Stimulated activated CD8-positive, alpha-beta memory T cell treated with anti-CD3 and anti-CD28 coated beads, Interleukin-2, amount 100 ng/mL, for 48 hours (primary cell): Measurements from ENCODE around the gene ISCA2.
"Not testable (repeated sequence)": the region's sequence is repeated elsewhere in the genome, so short reads cannot be mapped to it uniquely, and the experiment has no call there.

Experiments used
- DNase-seq, 2 donors: peaks; one replicate each; pipeline ENCODE4 v3.0.0-alpha.2; 2020; ENCODE audit warnings: low read depth in 2 of 2

Gene ISCA2

DNA sequence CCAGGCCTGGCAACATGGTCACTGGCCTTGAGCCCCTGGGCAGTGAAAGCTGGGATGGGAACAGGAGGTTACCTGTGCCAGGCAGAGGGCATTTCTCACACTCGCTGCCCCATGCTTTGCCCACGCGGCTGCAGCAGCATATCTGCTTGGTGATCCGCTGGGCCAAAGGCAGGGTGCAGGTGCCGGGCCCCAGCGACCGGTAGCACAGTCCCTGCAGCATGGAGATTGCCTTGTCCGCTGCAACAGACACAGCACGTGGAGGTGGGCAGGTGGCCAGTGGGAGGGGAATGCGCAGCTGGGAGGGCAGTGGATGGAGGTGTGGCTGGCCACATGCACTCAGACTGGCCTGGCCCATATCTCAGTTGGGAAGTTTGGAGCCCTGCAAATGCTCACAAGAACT lies 35.3 kb downstream of the ISCA2 start:
- DNase-seq, result no peak

DNA sequence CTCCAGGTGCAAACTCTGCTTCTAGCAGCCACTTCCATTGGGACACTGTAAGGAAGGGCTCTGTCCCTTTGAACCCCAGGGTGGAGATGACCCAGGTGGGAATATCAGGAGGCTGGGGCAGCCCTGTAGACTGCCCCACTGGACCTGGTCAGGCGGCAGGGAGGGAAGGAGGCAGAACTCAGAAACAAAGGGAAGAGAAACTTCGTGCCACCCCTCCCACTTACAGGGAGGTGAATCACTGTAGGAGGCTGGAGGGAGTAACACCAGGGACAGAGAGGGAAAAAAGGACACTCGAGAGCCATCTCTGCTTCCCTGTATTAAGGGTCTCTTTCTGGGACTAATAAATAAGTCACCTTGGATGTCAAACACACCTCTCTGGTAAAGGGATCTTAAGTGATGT lies 37.4 kb downstream of the ISCA2 start:
- DNase-seq, result no peak

DNA sequence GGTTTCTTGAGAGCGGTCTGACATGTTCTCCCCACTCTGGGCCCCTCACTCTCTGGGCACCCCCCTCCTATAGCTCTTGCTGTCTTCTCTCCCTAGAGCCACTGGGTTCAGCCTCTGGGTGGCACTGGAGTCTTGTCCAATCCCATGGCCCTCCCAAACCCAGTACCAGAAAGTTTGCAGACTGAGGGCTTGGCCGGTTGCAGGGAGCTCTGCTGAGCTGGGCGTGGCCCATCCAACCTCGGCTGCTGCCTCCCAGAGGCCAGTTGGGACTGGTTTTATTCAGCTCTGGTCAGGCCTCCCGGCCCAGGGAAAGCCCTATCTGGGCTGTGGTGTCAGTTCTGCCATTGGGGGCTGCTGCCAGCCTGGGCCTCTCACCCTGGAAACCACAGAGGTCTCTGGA lies 37.9 kb downstream of the ISCA2 start:
- no peak for DNase-seq

DNA sequence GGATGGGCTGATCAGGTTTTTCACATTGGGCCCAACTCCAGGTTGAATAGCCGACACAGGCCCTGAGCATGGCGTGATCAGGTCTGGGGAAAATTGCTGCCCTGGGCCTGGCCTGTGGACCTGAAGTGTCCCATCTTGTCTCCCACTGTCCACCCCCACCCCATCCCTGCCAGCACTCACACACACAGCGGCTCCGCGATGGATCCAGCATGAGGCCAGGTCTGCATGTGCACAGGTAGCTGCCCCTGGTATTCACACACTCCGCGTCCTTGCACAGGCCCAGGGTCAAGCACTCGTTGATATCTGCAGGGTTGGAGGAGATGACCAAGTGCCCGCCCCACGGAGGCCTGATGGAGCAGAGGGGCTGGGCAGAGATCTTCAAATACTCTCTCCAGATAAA lies 38.7 kb downstream of the ISCA2 start:
- DNase-seq, result no peak

DNA sequence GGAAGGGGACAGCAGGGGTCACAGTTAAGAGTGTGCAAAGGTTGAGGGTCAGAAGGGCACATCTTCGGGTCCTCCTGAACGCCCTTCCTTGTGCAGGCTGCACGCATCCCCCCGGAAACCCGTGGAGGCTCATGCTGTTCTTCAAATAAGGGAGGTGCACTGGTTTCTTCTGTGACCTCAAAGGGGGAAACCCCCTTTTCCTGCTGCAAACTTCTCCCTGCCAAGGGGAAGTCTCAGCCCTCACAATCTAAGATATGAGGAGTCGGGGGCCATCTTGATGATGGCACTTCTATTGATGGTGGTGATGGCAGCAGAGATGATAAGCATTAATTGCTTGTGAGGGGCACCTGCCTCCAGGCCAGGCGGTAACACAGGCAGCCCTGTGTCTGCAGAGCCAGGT lies 40.0 kb downstream of the ISCA2 start:
- DNase-seq, result no peak

DNA sequence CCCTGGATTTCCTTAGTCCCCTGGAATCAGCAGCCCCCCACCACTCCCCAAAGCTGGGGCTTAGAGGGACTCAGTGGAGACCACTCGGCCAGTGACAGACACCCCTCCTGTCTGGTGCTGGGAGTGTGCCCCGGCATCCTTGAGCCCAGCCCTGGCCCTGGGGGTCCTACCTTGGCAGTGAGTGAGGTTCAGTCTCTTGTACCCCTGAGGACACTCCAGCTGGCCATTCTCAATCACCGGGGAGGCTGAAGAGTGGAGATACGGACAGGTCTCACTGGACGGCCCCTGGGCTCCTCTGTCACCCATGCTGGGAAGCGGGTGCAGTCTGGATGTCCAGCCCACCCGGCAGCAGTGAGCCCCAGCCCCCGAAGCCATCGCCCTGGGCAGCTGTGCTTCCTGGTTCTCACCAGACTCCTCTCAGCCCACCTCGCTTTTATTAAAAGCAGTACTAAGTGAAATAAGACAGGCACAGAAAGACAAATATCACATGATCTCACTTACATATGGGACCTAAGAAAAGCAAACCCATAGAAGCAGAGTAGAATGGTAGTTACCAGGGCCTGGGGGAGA lies 42.3 kb downstream of the ISCA2 start:
- DNase-seq, result no peak

DNA sequence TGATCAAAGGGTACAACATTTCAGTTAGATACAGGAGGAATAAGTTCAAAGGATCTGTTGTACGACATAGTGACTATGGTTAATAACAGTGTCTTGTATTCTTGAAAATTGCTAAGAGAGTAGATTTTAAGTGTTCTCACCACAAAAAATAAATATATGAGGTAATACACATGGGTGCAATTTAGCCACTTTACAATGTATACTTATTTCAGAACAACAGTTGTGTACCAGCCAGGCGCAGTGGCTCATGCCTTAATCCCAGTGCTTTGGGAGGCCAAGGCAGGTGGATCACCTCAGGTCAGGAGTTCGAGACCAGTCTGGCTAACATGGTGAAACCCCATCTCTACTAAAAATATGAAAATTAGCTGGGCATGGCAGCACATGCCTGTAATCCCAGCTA lies 42.8 kb downstream of the ISCA2 start:
- DNase-seq, result not testable (repeated sequence)

DNA sequence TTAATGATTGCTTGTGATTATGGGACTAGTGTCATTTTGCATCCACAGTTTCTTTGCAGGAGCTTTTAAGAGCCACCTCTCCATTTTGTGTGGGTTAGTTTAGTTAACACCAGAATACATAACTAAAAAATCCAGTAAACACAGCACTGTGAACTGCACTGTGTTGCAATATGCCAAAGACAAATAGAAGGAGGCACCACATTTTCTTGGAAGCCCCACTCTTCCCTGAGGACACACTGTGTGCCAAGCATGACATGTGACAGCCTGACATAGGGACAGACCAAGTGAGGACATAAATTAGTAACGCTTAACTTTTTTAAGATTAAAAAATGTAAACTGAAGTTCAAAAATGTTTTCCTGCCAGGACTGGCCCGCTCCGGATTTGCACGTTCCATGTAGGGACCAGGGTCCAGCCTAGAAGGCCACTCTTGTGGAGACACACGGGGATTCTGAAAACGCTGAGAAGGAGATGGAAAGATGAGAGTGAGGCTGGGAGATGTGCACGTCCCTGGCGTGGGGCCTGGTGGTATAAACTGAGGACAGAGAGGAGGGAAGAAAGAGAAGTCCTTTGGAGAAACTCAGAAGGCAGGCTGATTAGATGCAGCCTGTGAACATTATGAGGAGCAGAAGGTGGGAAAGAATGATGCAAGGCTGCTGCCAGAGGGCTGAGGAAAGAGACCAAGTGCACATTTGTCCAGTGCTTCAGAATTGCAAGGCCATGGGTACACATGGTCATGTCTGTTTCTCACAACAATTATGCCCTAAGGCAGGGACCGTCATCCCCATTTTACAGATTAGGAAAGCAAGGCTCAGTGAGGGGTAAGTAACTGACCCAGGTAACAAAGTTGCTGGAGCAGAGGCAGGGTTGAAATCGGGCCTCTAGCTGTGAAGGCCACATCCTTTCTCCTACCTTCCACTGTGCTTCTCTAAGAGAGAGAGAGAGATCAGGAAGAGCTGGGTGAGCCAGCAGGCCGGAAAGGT lies 45.1 kb downstream of the ISCA2 start:
- no peak for DNase-seq

DNA sequence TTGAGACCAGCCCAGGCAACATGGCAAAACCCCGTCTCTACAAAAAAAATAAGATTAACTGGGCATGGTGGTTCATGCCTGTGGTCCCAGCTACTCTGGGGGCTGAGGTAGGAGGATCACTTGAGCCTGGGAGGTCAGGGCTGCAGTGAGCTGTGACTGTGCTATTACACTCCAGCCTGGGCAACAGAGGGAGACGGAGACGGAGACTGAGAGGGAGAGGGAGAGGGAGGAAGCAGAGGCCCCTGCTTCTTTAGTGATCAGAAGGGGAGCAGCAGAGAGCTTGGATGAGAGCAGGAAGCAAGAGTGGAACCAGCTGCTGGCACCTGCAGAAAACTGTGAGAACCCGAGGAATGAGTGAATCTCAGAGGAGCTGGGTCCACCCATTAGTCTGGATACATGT lies 45.9 kb downstream of the ISCA2 start:
- DNase-seq, result no peak

DNA sequence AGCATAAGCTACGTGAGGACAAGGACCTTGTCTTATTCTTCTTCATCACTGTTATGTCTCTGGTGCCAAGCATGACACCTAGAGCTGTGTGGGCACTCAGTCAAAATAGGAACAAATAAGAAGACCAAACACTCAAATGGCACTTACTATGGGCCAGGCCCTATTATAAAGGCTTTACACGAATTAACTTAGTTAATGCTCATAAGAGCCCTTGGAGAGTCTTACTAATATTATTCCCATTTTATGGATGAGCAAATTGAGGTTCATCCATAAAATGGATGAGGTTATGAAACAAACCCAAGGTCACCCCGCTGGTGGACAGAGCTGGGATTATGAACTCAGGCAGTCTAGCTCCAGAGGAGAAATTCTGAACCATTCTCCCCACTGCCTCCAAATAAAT lies 47.7 kb downstream of the ISCA2 start:
- DNase-seq, result no peak

DNA sequence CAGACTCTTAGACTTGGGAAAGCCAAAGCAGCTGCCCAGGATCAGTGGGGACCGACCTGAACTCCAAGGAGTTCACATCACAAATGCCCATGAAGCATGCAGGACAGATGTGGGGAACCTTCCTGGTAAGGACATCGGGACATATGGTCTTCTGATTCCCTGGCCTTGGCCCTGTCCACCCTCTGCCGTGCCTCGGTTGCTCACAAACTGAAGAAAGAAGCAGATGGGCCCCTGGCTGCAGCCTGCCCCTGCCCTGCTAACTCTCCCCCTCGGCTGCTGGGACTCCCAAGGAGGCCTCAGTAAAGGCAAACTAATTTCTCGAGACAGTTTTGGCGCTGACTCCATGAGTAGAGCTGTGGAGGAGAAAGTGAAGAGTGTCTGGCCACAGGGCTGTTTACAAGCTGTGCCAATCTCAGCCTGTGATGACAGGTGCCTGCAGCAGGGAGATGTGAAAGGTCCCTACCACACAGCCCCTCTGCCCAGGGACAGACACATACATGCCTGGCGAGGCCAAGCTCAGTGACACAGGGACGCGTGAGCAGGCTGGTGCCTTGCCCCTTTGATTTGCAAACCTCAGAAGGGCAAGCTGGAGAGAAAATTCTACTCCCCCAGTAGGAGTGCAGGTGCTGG lies 48.6 kb downstream of the ISCA2 start:
- no peak for DNase-seq

DNA sequence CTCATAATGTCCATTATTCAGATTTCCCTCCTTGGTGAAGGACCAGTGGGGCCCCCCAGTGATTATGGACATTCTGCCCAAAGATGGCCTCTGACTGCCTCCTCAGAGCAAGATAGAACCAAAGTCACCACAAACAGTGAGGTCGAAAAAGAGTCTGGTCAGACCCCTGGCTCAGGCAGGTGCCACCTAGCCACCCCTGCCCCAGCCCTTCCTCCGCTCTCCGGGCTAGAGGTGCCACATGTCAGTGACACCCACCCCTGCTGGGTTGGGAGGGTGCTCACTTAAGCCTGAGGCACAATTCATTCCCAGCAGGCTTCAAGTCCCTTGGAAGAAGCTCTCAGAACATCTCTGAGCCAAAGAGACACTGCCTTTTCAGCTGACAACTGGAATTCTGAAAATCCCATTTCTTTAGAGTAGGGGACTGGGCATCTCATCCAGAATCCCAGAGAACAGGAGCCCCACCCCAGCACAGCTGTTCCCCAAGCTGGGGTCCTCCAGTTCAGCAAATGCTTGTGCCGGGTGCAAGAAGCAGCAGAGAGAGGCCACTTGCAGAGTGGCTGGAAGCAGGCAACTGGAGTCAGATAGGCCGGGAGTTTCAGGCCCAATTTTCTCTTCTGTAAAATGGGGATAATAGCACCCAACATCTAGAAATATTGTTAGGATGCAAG lies 50.3 kb downstream of the ISCA2 start:
- no peak for DNase-seq

DNA sequence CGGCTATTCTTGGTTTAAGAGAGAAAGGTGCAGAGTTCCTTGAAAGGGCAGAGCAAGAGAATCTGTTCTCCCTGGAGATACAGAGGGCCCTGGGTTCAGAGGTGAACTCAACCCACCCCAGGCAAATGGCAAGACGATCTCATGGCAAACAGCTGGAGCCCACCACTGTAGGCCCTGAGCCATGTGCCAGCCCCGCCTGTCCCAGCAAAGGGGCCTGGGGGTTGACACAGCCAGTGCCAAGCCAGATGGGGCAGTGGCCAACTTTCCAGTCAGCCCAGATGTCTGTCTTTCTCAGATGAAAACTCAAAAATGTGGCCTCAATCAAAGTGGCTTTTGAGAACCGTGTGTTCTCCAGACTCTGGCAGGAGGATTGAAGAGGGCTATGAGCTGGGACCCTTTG lies 51.8 kb downstream of the ISCA2 start:
- DNase-seq, result no peak

DNA sequence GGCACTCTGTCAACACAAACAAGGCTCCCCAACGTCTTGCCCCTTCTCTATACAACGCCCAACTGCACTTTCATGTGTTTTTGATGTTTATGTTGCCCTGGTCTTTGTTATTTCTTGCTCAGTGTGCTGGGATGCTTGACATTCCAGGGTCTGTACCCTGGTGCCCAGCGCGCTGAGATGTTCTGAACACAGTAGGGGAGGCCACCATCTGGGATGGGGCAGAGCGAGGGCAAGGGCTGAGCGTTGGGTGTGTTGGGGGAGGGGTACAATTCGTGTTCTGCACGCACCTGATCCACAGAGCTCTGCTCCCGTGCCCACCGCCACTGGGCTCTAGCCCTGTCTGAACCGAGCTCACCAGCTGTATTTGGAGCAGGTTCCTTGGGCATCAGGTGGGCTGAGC lies 52.9 kb downstream of the ISCA2 start:
- no peak for DNase-seq
